Activated CD4-positive, alpha-beta T cell treated with anti-CD3 and anti-CD28 coated beads, Interleukin-10, Interleukin-2, amounts not matched to agents 100 ng/mL and 50 ng/mL, durations not matched to agents 16 hours and 8 hours (primary cell): ENCODE measurements around the gene TTC1.
"Not testable (repeated sequence)": the region's sequence is repeated elsewhere in the genome, so short reads cannot be mapped to it uniquely, and the experiment has no call there.

Source experiments
- DNase-seq: peaks from one replicate; pipeline ENCODE4 v3.0.0-alpha.2; 2020

Gene TTC1

GRCh38 chr5:160001457-160001856 is 7.5 kb upstream of the TTC1 start:
- DNase-seq: no peak

- DNase-seq: no peak
These were observed 1.4 kb upstream of the TTC1 start for GRCh38 chr5:160007514-160007913.

GRCh38 chr5:160008529-160008876 is 436 bp upstream of the TTC1 start:
- DNase-seq: not testable (repeated sequence)

GRCh38 chr5:160009591-160009989 is 651 bp downstream of the TTC1 start:
- no peak for DNase-seq

DNA sequence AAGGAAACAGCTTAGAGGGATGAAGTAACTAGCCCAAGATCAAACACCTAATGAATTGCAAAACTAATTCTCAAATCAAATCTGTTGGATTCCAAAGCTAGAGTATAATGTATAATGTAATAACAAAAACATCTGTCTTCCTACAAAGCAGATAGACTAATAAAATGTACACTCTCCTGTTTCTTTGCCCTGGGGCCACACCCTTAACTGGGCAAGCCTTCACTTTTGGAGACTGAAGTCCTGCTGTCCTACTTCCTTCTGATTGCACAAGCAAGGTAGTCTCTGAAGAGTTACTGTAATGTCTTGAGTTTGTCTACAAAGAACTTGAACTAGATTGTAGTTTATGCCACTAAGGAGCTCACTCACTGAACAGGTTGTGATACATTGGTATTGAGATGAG is 2.5 kb downstream of the TTC1 start:
- DNase-seq: no peak

- not testable (repeated sequence) for DNase-seq
These were observed 5.3 kb downstream of the TTC1 start for GRCh38 chr5:160014197-160014596.

DNA sequence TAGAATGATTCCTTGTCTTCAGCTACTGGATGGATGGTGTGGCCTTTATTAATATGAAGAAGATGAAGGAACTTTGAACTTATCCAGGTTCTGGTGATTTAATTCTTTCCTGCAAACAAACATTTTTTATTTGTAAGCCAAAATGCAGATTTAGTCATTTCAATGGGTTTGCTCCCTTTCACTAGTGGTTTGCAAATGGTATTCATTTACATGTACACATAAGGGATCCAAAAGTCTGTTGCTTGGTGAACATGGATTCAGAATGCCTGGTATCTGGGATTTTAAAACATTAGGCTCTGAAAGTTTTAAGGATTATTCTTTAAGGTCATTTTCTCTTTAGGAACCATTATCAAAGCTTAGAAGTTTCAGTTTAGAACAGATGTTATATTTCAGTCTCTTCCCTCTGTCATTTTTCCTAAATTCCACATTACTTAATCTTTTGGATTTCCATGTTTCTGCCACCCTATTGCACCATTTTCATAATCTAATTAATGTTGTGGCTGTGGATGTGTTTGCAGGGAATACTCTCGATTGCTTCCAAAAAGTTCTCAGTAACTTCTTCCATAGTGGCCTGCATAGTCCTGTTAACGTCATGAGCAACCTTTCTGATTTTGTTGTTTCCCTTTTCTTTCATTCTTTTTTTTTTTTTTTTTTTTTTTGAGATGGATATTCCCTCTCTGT is 10.1 kb downstream of the TTC1 start:
- no peak for DNase-seq

- DNase-seq: no peak
These were observed 11.4 kb downstream of the TTC1 start for GRCh38 chr5:160020266-160020770.

DNA sequence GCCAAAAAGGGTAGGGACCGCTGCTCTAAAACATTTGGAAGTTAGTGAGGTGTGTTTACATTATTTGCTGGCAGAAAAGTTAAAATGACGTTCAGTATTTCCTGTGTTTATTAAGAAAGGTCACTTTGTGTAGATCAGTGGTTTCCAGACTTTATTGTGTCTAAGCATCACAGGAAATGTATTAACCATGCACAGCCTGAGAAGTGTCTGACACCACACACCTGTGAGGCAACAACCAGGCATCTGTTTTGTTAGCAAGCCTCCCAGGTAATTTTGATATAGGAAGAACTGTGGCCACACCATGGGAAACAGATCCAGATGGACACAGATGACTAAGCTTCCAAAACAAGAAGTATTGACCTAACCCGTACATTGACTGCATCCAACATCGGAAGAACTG is 12.0 kb downstream of the TTC1 start:
- DNase-seq: no peak

DNA sequence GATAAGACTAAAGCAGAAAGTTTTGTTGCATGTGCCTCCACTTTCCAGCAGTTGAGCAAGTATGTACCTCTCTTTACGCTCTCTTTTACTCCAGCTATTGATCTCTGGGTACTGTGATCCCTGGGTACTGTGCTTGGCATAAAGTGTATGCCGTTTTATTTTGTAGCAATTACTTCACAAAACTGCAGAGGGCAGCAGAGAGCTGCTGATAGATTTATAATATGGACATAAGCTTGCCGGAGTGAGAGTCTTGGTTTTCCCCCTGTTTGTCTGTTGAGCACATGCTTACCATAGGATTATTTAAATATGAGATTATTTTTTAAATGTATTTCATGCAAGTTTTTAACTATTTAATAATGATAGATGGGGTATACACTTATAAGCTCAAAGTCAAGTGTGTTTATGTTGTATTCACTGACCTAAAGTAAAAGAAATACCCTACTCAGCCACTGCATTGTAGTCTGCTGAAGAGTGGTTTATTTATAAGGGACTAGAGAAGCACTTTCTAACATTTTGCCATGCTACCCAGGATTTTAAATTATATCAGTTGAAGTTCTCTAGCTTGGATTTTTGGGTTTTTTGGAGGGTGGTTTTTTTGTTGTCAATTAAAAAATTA is 13.0 kb downstream of the TTC1 start:
- peak; percentile 76 for DNase-seq

DNA sequence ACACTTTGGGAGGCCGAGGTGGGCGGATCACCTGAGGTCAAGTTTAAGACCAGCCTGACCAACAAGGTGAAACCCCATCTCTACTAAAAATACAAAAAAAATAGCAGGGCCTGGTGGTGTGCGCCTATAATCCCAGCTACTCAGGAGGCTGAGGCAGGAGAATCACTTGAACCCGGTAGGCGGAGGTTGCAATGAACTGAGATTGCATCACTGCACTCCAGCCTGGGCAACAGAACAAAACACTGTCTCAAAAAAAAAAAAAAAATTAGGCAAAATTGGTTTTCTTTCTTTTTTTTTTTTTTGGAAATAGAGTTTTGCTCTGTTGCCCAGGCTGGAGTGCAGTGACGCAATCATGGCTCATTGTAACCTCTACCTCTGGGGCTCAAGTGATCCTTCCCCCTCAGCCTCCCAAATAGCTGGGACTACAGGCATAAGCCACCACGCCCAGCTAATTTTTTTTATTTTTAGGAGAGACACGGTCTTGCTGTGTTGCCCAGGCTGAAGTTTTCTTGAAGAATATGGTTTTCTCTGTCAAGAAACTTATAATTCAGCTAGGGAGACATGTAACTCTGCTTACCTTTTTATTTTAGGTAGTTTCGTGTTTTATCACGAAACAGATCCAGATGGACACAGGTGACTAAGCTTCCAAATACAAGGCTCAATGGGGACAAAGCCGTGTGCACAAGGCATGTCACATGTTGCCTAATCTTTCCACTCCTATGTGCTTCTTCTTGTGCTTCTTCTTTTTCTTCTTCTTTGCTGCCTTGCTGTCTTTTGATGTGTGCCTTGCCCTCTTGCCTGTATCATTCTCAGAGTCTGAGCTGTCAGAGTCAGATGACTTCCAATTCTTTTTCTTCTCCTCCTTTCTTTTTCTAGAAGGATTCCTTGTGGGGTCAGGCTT is 14.3 kb downstream of the TTC1 start:
- DNase-seq: no peak

DNA sequence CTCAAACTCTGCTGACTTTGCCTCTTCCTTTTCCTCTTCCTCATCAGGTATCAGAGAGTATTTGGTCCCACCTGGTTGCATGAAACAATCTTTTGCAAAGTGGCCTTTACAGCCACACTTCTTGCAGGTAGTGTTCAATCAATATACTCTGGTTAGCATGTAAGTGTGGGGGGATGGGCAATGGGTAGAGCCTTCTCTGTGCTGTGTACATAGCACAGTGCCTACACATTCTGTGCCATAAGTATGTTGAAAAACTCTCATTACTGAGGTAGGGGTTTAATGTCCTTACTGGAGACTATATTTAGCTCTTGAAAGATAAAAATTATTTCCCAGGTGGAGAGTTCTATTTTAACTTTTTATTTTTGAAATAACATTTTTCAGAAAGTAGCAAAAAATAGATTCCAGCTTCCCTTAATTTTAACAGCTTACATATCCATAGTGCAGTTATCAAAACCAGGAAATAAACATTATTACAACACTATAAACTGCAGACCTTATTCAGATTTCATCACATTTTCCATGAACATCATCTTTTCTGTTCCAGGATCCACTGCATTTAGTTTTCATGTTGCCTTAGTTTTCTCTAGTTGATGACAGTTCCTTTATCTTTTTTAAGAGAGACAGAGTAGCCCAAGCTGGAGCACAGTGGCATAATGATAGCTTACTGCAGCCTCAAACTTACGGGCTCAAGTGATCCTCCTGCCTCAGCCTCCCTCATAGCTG is 15.1 kb downstream of the TTC1 start:
- no peak for DNase-seq

DNA sequence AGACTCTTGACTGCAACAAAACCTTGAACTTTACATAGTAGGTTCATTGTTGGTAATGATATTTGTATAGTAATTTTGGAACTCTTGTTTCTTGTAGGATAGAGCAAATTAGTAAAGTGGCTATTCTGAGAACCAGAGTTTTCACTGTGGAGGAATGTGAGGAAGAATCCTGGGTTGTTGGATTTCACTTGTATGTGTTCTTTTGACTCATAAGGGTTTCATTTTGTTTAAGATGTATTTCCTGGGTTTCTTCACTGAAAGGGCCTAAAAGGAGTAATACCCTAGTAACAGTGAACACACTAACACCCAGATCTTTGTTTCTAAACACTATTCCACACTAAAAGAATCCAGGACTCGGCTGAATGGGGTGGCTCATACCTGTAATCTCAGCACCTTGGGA is 20.1 kb downstream of the TTC1 start:
- DNase-seq: peak; percentile 16

GRCh38 chr5:160029540-160030139 is 20.7 kb downstream of the TTC1 start:
- DNase-seq: no peak

- no peak for DNase-seq
These were observed 21.9 kb downstream of the TTC1 start for GRCh38 chr5:160030631-160031377.

GRCh38 chr5:160033546-160034252 is 24.8 kb downstream of the TTC1 start:
- DNase-seq: no peak

DNA sequence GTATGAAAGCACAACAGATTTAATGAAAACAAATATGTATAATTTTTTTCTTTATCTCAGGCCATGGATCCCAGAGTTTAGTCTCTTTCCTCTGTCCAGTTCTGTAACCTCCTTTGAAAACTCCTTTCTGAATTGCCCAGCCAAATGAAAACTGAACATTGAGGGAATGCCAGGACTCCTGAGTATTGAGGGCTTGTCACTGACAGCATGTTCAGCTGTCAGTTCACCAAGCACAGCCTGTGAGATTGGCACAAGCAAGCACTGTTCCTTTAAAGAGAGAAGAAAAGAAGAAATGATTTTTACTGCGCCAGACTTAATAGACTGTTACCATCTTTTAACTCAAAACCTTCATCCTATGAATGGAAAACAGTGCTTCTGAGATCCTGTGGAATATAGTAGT is 27.3 kb downstream of the TTC1 start:
- DNase-seq: no peak

- DNase-seq: no peak
These were observed 27.9 kb downstream of the TTC1 start for GRCh38 chr5:160036884-160037283.

- DNase-seq: peak; percentile 15
These were observed 31.0 kb downstream of the TTC1 start for GRCh38 chr5:160039810-160040470.

GRCh38 chr5:160040471-160040835 is 31.5 kb downstream of the TTC1 start:
- DNase-seq: no peak

DNA sequence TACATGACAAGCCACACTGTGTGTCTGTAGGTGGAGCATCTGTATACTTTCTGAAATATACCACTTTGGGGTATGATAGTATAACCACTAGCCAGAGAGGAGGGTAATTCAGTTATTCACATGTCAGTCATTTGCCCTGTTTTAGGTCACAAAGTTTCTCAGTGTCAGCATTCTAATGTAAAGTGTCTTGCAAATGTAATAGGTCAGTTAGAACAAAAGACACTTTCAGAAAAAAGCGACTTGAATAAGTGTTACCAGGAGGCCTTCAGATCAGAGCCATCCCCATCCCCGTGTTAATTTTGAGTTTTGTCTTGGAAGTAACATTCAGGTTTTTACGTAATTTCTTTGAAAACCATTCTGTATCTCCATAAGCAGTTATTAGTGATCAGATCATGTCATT is 33.7 kb downstream of the TTC1 start:
- no peak for DNase-seq
